ENCODE data around the gene TMEM234. TPM values are rescaled to one million over a fixed set of nuclear protein-coding genes. Genes with fewer than 3 reads are reported as not detected.
A peak's percentile ranks its signal among the peaks of the same experiment; 100 is the strongest.

The TMEM234 gene
- polyA plus RNA-seq, 2 of the 4 experiments (the other 2 are of a cell fraction) = 8.4 to 12.1 TPM

- ATAC-seq = no peak
These were observed 17.6 kb upstream of the TMEM234 start for GRCh38 chr1:32239790-32240139.

GRCh38 chr1:32239337-32239736, 17.2 kb upstream of the TMEM234 start:
- DNase-seq (ENCODE audit: low read depth in 1 of 2, low spot score in 1 of 2) (no peak), ATAC-seq (no peak), FAIRE-seq (no peak)
- ChIA-PET CTCF (interaction anchor here (1.9 to 4.8 kb wide), 5 partner anchors 7 to 79 kb away, joined by 6 to 45 read pairs (median 17); no protein-coding TSS in a partner anchor), POLR2A (interaction anchor here (2.2 kb wide), 1 partner anchor 52 kb away, joined by 11 read pairs; the partner anchor contains the start of gene HDAC1)
- peaks cover 51% of the 10 kb centered on the region for H3K4me1 ChIP-seq
- no peak overlapping the region for H3K27ac ChIP-seq
- H3K9me3 ChIP-seq = no peaks in the 10 kb centered on the region
- WGBS (ENCODE audit: missing lambda C conversion rate) = 78% methylated on average over 4 of the region's 4 CpGs
- no peak overlapping the region for H3K4me3 ChIP-seq
- H3K4me2 ChIP-seq = no peak overlapping the region
- no peak for TF ChIP-seq POLR2A (IDR thresholded peaks at IDR 0.05; ENCODE audit: low read length)
- TF ChIP-seq MAZ (IDR thresholded peaks at IDR 0.05; ENCODE audit: borderline replicate concordance, low read depth, low read length) = no peak
- no peak for TF ChIP-seq NPAS2 (CRISPR knock-in tag; IDR thresholded peaks at IDR 0.05; ENCODE audit: borderline replicate concordance)
- no peak for TF ChIP-seq ZSCAN20 (CRISPR knock-in tag; IDR thresholded peaks at IDR 0.05)
- TF ChIP-seq MAFK (IDR thresholded peaks at IDR 0.05; ENCODE audit: partially characterized antibody) = no peak
- no peak for TF ChIP-seq PHF8 (IDR thresholded peaks at IDR 0.05; ENCODE audit: borderline replicate concordance, low read depth)
- TF ChIP-seq RNF2 (IDR thresholded peaks at IDR 0.05; ENCODE audit: borderline replicate concordance, low read depth) = no peak
- TF ChIP-seq JUN (IDR thresholded peaks at IDR 0.05) = no peak
- TF ChIP-seq RFX5 (IDR thresholded peaks at IDR 0.05) = no peak
- TF ChIP-seq TP53 (CRISPR knock-in tag; IDR thresholded peaks at IDR 0.05) = no peak
- no peak for TF ChIP-seq HOXA7 (CRISPR knock-in tag; IDR thresholded peaks at IDR 0.05)
- TF ChIP-seq FOSB (CRISPR knock-in tag; IDR thresholded peaks at IDR 0.05) = no peak
- TF ChIP-seq SMC3 (IDR thresholded peaks at IDR 0.05) = no peak
- TF ChIP-seq CEBPB (IDR thresholded peaks at IDR 0.05) = no peak
- TF ChIP-seq EHMT2 (IDR thresholded peaks at IDR 0.05; ENCODE audit: low read depth) = no peak

More at GRCh38 chr1:32239790-32240139, 17.6 kb upstream of the TMEM234 start:
- WGBS (ENCODE audit: missing lambda C conversion rate) = 97% methylated on average over 12 of the region's 20 CpGs
- Histone ChIP-seq H3K4me2 (peak overlapping the region; percentile 81), H3K27ac (peak overlapping the region; percentile 79 to 94; a peak in 4 of 6 replicates), H3K9me3 (no peaks in the 10 kb centered on the region), H3K4me1 (peaks cover 46% of the 10 kb centered on the region), H3K4me3 (no peak overlapping the region)
- DNase-seq (ENCODE audit: low read depth in 1 of 2, low spot score in 1 of 2) (no peak), FAIRE-seq (no peak)
- ChIA-PET CTCF (interaction anchor here (0.6 to 4.8 kb wide), 13 partner anchors 8 to 83 kb away, joined by 3 to 45 read pairs (median 6); partner anchors contain the start of gene LCK), POLR2A (interaction anchor here (1.5 to 3.4 kb wide), 3 partner anchors 17 to 96 kb away, joined by 3 to 16 read pairs (median 11); partner anchors contain the start of genes HDAC1 and MARCKSL1)
- TF ChIP-seq MAX (IDR thresholded peaks at IDR 0.05) (no peak), EHF (CRISPR knock-in tag; IDR thresholded peaks at IDR 0.05) (no peak)

- H3K4me1 ChIP-seq = peaks cover 35% of the 10 kb centered on the region
- POLR2A ChIA-PET = interaction anchor here (0.6 kb wide), 1 partner anchor 56 kb away, joined by 3 read pairs; the partner anchor contains the start of gene TXLNA
- TF ChIP-seq FOSB (CRISPR knock-in tag; IDR thresholded peaks at IDR 0.05) (no peak), NPAS2 (CRISPR knock-in tag; IDR thresholded peaks at IDR 0.05; ENCODE audit: borderline replicate concordance) (no peak), REST (IDR thresholded peaks at IDR 0.05) (no peak), HES2 (IDR thresholded peaks at IDR 0.05) (no peak), CBX8 (IDR thresholded peaks at IDR 0.05) (no peak), ZC3H11A (IDR thresholded peaks at IDR 0.05) (no peak), JUN (IDR thresholded peaks at IDR 0.05) (no peak), CBX2 (IDR thresholded peaks at IDR 0.05; ENCODE audit: borderline replicate concordance, low read depth) (no peak), NR3C1 (IDR thresholded peaks at IDR 0.05) (no peak), RCOR1 (IDR thresholded peaks at IDR 0.05; ENCODE audit: low read depth, low read length) (no peak), KDM5A (IDR thresholded peaks at IDR 0.05) (no peak), EHF (CRISPR knock-in tag; IDR thresholded peaks at IDR 0.05) (no peak)
- peak; percentile 36 to 40; a peak in 5 of 6 replicates for ATAC-seq
- H3K9me3 ChIP-seq = no peaks in the 10 kb centered on the region
- H3K4me3 ChIP-seq = no peak overlapping the region
- CTCF ChIA-PET = interaction anchor here (0.8 to 1.4 kb wide), 4 partner anchors 8 to 97 kb away, joined by 3 to 4 read pairs (median 3); no protein-coding TSS in a partner anchor
- WGBS (ENCODE audit: missing lambda C conversion rate) = 85% methylated on average over 5 of the region's 7 CpGs
- H3K27ac ChIP-seq = peak overlapping the region; percentile 79 to 87
- no peak overlapping the region for H3K4me2 ChIP-seq
- DNase-seq (ENCODE audit: low read depth in 1 of 2, low spot score in 1 of 2) = peak in 1 of 2 experiments; percentile 24
- no peak for FAIRE-seq
These were observed 12.6 kb upstream of the TMEM234 start for GRCh38 chr1:32234792-32235191.

All from A549 (cell line).